Fibroblast of the aortic adventitia (primary cell): ENCODE measurements around the gene RTN4R. TPM values are rescaled to one million over a fixed set of nuclear protein-coding genes. Genes with fewer than 3 reads are reported as not detected.
"Not testable (repeated sequence)": the region's sequence is repeated elsewhere in the genome, so short reads cannot be mapped to it uniquely, and the experiment has no call there.

Experiments used
- DNase-seq: peaks from one replicate; pipeline ENCODE4 v3.0.0-alpha.2; 2010; ENCODE audit warnings: low read depth
- H3K4me3 ChIP-seq: 2 replicates; pipeline ENCODE4 v1.5.1; 2011; ENCODE audit warnings: low read depth, mild to moderate bottlenecking, control low read depth, low read length, moderate library complexity
- CTCF ChIP-seq: IDR thresholded peaks from 2 replicates; pipeline ENCODE4 v1.5.1; 2011; ENCODE audit warnings: mild to moderate bottlenecking, low read length, control low read depth, inconsistent platforms; ENCODE audit not compliant: insufficient read depth
- total RNA-seq: library from RNA; depleted of rRNA; stranded (reverse); fragments of >200 nt; gene quantifications from 2 replicates; pipeline ENCODE4 v1.2.3, GENCODE V29; 2012; ENCODE audit warnings: low replicate concordance

Gene RTN4R
- total RNA-seq, 1 donor, result 0.09 TPM

GRCh38 chr22:20312396-20313191 lies 44.5 kb upstream of the RTN4R start:
- TF ChIP-seq CTCF, result no peak
- H3K4me3 ChIP-seq, result no peak overlapping the region
- no peak for DNase-seq

DNA sequence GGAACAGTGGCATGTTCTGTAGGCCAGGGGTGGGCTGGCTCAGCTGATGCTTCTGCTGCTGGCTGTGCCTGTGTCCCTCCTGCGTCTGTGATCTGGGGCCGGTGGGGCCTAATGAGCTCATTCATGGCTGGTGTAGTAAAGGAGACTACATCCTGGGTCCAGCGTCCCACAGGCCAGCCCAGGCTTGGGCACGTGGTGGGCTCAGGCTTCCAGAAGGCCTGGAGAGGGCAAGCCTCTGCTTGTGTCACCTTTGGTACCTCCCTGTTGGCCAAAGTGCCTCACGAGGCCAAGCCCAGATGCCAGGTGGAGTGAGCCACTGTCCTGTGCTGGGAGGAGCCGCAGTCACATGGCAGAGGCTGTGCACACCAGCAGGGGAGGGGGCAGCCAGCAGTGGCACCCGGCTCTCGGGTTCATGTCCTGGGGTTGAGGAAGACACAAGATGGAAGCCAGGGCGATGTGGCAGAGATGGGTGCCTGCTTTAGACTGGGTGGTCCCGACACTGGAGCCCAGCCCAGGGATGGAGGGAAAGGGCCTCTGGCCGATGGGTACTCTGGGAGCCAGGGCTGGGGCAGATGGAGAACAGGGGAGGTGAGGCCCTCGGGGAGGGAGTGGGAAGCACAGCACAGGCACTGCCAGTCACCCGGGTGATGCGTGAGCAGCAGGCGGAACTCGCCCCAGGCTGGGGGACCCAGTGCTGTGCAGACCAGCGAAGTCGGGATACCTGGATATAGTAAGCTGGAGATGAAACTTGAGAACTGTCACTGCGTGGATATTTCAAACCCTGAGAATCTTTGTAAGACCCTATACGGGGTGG lies 43.3 kb upstream of the RTN4R start:
- not testable (repeated sequence) for DNase-seq, H3K4me3 ChIP-seq

DNA sequence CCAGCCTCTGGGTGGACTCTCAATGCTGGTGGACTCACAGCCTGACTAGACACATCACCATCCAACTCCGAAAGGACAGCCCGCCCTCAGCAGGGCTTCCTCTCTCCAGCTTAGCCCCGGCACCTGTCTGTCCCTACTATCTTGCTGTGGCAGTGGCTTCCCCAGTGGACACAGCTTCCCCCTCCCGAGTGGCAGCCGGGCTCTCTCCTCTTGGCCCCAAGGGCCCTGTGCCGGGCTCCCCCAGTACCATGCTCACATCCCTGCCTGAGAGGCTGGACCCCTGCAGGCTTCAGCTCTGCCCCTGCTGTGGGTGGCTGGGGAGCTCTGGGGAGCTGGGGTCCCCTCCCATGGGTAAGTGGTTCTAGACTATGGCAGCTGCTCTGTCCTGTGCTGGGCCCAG lies 42.7 kb upstream of the RTN4R start:
- DNase-seq, result not testable (repeated sequence)

GRCh38 chr22:20310180-20310579 lies 42.1 kb upstream of the RTN4R start:
- H3K4me3 ChIP-seq, DNase-seq: not testable (repeated sequence)

More for the DNA sequence above, 42.7 kb upstream of the RTN4R start:
- not testable (repeated sequence) for H3K4me3 ChIP-seq

DNA sequence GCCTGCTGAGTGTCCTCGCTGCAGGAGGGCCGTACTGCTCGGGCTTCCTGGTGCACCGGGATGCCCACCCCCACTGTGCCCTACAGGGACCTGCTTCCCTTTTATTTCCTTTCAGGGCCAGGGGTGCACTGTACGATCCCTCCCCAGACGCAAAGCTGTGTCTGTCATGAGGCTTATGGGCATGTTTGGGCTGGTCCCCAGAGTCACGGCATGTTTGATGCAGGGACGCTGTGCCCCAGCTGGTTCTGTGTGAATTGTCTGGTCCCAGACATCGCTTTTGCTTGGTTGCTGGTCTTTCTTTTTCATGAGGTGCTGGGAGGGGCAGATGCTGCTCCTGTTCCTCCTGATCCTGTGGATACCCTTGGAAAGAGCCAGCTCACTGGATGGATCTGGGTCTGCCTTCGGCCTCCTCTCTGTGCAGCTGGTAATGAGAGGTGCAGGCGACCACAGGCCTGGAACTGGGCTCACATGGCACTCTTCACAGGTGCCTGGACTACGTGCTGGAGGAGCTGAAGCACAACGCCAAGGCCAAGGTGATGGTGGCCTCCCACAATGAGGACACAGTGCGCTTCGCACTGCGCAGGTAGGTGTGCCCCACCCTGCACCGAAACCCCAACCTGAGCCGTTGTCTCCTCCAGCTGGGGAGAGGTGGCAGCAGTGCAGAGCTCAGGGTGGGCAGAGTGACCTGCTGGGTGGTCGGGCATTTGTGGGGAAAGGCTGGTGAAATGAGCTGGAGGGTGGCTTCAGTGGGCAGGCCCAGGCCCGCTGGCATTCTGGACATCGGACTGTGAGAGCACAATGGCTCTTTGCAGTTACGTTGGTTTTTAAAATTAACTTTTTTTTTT lies 40.9 kb upstream of the RTN4R start:
- not testable (repeated sequence) for DNase-seq, H3K4me3 ChIP-seq

DNA sequence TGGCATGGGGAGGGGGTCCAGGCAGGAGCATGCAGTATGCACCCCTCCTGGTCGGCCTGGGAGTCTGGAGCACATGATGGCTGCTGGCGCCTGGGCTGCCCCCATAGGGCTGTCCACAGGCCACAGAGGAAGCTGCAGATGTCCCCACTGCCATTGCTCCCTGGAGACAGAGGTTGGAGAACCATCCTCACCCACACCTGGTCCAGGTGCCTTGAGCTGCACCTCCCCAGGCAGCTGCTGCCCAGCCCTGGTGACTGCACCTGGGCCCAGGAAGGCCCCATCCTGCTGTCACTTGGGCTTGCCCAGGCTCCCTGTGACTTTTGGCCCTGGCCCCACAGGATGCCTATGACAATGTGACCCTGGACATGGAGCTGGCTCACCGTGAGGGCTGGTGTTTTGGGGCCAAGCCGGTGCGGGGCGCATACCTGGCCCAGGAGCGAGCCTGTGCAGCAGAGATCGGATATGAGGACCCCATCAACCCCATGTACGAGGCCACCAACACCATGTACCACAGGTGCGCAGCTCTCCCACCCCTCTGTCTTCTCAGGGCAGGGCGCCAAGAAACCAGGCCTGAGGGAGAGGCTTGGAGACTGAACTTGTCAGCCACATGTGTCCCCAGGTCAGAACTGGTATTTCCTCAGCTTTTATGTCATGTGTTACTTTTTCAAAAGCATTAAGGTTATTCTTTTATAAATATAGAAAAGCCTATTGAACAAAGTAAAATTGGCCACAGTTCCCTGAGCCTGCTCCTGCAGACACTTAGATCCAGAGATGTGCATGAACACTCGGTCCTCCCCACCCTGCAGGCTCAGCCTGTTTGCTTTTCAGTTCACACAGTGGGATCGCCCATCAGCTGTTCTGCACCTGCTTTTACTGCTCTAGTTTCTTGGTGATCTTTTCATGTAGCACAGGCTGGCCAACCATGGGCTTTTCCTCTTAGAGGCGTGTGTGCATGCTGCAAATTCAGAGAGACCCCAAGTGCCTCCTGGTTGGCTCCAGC lies 39.6 kb upstream of the RTN4R start:
- not testable (repeated sequence) for DNase-seq, H3K4me3 ChIP-seq

- not testable (repeated sequence) for DNase-seq, H3K4me3 ChIP-seq
These were observed 38.7 kb upstream of the RTN4R start for GRCh38 chr22:20306646-20307447.

DNA sequence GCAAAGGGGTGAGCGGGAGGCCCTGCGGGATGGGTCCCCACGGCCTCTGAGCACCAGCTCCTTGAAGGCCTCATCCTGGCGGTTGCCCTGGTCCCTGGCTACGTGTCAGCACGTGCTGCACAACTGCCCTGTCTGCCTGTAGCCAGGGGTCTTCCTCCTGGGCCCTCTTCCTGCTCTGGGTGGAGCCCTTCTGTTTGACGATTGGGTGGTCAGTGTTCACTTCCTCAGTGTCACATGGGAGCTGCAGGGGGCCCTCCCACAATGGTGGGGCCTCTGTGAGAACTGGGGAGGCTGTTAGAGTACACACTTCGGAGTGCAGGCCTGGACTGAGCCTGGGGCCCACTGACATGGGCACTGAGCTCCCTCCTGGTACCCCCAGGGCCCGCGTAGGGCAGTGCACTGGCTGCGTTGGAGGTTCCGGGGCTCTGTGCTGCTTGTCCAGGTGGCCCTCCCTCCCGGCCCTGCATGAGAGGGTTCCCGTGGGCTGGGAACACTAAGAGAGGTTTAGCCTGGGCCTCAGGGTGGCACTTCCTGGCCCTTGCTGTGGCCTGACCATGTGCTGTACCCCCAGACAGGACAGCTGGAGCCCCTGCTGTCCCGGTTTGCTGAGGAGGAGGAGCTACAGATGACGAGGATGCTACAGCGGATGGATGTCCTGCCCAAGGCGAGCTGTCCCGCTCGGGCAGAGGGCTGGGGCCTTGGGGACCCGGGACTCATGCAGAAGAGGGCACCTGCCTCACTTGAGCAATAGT lies 38.0 kb upstream of the RTN4R start:
- TF ChIP-seq CTCF, result no peak
- H3K4me3 ChIP-seq, result no peak overlapping the region
- DNase-seq, result no peak

DNA sequence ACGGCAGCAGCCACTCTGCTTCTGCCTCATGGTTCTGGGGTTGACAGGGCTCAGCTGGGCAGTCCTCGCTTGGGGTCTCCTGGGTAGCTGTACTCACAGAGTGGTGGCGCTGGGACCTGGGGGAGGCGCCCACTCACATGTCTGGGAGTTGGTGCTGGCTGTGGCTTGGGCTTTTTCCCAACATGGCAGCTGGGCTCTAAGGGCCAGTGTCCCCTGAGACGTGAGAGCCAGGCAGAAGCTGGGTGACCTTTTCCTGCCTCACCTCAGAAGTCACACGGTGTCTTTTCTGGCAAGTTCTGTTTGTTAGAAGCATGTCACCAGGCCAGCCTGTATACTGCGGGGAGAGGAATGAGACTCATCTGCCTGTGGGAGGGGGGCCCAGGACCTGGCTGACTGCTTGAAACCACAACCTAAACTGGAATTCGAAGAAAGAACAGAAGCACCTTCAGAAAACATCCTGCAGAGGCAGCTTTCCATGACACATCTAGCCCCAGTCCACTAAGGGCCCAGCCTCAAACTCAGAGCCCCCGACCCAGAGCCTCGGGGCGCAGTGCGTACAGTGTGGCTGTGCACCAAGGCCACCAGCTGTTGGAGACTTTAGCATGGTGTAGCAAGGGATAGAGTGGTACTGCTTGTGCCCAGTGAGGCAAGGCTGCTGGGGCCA lies 37.2 kb upstream of the RTN4R start:
- H3K4me3 ChIP-seq, DNase-seq: not testable (repeated sequence)
